Endothelial cell of umbilical vein (primary cell): ENCODE results near the gene FZD8. TPM values are rescaled to one million over a fixed set of nuclear protein-coding genes. Genes with fewer than 3 reads are reported as not detected.
A peak's percentile ranks its signal among the peaks of the same experiment; 100 is the strongest.

Source experiments
- BruUV-seq: library from RNA; stranded (reverse); fragments of 400-500 nt; replicated peaks from 2 replicates; lab custom pipeline; 2021; lab: Mats Ljungman, UMichigan
- CTCF ChIA-PET: fragments of 300-600, 350-600 bp; sonication (Branson Sonifier 250); formaldehyde crosslinking; loops from one replicate; lab custom pipeline; 2021; ENCODE audit warnings: antibody characterized with exemption, inconsistent platforms; lab: Charles Lee
- POLR2A ChIA-PET: fragments of 300-600, 350-600 bp; sonication (Branson Sonifier 250); formaldehyde crosslinking; loops from one replicate; lab custom pipeline; 2021; ENCODE audit warnings: antibody characterized with exemption, inconsistent platforms; lab: Charles Lee
- DNase-seq: peaks from one replicate; pipeline ENCODE4 v3.0.0-alpha.2; 2011; ENCODE audit warnings: low read depth, low spot score
- FAIRE-seq: peaks from 2 replicates; lab custom pipeline; 2011; peaks lifted over from hg19 to GRCh38; lab: Jason Lieb, UNC
- H2AFZ ChIP-seq: 2 replicates; pipeline ENCODE4 v1.6.0; 2012; ENCODE audit warnings: low read depth, low read length, control low read depth, inconsistent platforms
- H3K27ac ChIP-seq: 2 replicates; pipeline ENCODE4 v1.5.1; 2011; ENCODE audit warnings: low read depth, mild to moderate bottlenecking, control low read depth, low read length, moderate library complexity; ENCODE audit not compliant: insufficient read depth
- H3K27me3 ChIP-seq, 2 experiments: 2 replicates each; pipeline versions ENCODE4 v1.6.0 to v1.6.1; 2011; ENCODE audit warnings: low read length in 2 of 2, mixed read lengths in 1 of 2; ENCODE audit not compliant: control insufficient read depth in 2 of 2, insufficient read depth in 2 of 2
- H3K36me3 ChIP-seq, 2 experiments: 2 replicates in 1 of 2; 3 replicates in 1 of 2; pipeline ENCODE4 v1.5.1; 2011; ENCODE audit warnings: low read length in 2 of 2, mild to moderate bottlenecking in 1 of 2, moderate library complexity in 1 of 2; ENCODE audit not compliant: control insufficient read depth in 2 of 2, insufficient read depth in 2 of 2; ENCODE audit errors: extremely low read depth in 1 of 2
- H3K4me1 ChIP-seq: 3 replicates; pipeline ENCODE4 v1.5.1; 2011; ENCODE audit warnings: mild to moderate bottlenecking, low read length; ENCODE audit not compliant: control insufficient read depth, insufficient read depth; ENCODE audit errors: extremely low read depth
- H3K4me2 ChIP-seq: 2 replicates; pipeline ENCODE4 v1.6.1; 2011; ENCODE audit warnings: low read length, control low read depth, mixed read lengths; ENCODE audit not compliant: insufficient read depth
- H3K4me3 ChIP-seq, 3 experiments: fragments of 200-600 bp in 1 of 3; sonication (generic), shearing (Covaris generic) in 1 of 3; replicated peaks in 1 of 3; 2 replicates each; pipeline ENCODE4 v1.5.1; 2011 to 2016; ENCODE audit warnings: control low read depth in 3 of 3, low read length in 3 of 3, mild to moderate bottlenecking in 2 of 3, inconsistent platforms in 1 of 3, low read depth in 1 of 3, moderate library complexity in 1 of 3; ENCODE audit not compliant: insufficient read depth in 1 of 3
- H3K79me2 ChIP-seq: 2 replicates; pipeline ENCODE4 v1.6.0; 2012; ENCODE audit warnings: low read length, inconsistent platforms; ENCODE audit not compliant: control insufficient read depth, insufficient read depth
- H3K9ac ChIP-seq: replicated peaks from 2 replicates; pipeline ENCODE3; 2011; ENCODE audit warnings: low read length, control low read depth; ENCODE audit not compliant: insufficient read depth; ENCODE audit errors: extremely low read depth
- H3K9me1 ChIP-seq: replicated peaks from 3 replicates; pipeline ENCODE4 v1.6.0; 2011; ENCODE audit warnings: mild to moderate bottlenecking, low read length; ENCODE audit not compliant: control insufficient read depth, insufficient read depth; ENCODE audit errors: extremely low read depth
- H3K9me3 ChIP-seq: replicated peaks from 2 replicates; pipeline ENCODE4 v1.5.1; 2012; ENCODE audit warnings: low read length, inconsistent platforms; ENCODE audit not compliant: control insufficient read depth, insufficient read depth
- H4K20me1 ChIP-seq: replicated peaks from 2 replicates; pipeline ENCODE3; 2011; ENCODE audit warnings: mild to moderate bottlenecking, low read length; ENCODE audit not compliant: control insufficient read depth, insufficient read depth; ENCODE audit errors: extremely low read depth
- CTCF ChIP-seq, 2 donors: IDR thresholded peaks; 1 replicate in 1 of 2; 2 replicates in 1 of 2; pipeline ENCODE4 v1.5.1; 2011; ENCODE audit warnings: low read length in 2 of 2, mild to moderate bottlenecking in 2 of 2, moderate library complexity in 2 of 2, control low read depth in 1 of 2, inconsistent platforms in 1 of 2, low read depth in 1 of 2; ENCODE audit not compliant: insufficient read depth in 1 of 2; ENCODE audit errors: extremely low read depth in 1 of 2
- EZH2 ChIP-seq: IDR thresholded peaks from 2 replicates; pipeline ENCODE4 v1.6.1; 2012; ENCODE audit warnings: borderline replicate concordance, low read depth, mild to moderate bottlenecking, moderate library complexity, low read length, inconsistent platforms; ENCODE audit not compliant: severe bottlenecking
- FOS ChIP-seq: IDR thresholded peaks from 2 replicates; pipeline ENCODE4 v1.6.1; 2011; ENCODE audit warnings: mild to moderate bottlenecking, low read length, moderate library complexity, borderline replicate concordance; ENCODE audit not compliant: insufficient read depth
- MYC ChIP-seq: IDR thresholded peaks from one replicate; pipeline ENCODE4 v1.6.1; 2011; ENCODE audit warnings: mild to moderate bottlenecking, low read depth, low read length
- POLR2A ChIP-seq: IDR thresholded peaks from 2 replicates; pipeline ENCODE4 v1.6.1; 2012; ENCODE audit warnings: low read depth, mild to moderate bottlenecking, control low read depth, low read length
- dilution Hi-C: fragments of 300-500 bp; cut with MboI; formaldehyde crosslinking; loops from one replicate; pipeline ENCODE4 v1.15.0; 2019; ENCODE audit warnings: low sequenced_read_pairs; ENCODE audit not compliant: extremely low pct_ligation_motif_present
- intact Hi-C: fragments of 100-400 bp; cut with micrococcal nuclease; formaldehyde crosslinking; loops from one replicate; pipeline ENCODE4 v1.10.0; 2022
- polyA plus RNA-seq, 4 experiments: library from polyadenylated mRNA; depleted of rRNA in 3 of 4; stranded (reverse) in 3 of 4; unstranded in 1 of 4; fragments of >200 nt; gene quantifications; 2 replicates each; pipeline versions ENCODE4 v1.2.1 to v1.2.3, GENCODE V29; 2011 to 2012; ENCODE audit warnings: missing spikeins in 1 of 4
- total RNA-seq: library from RNA; stranded (reverse); gene quantifications from 2 replicates; pipeline ENCODE4 v1.2.3, GENCODE V29; 2021
- TF ChIP-seq, protein P1 (sequence below): IDR thresholded peaks from 2 replicates; pipeline ENCODE4 v1.6.1; 2011; ENCODE audit not compliant: insufficient read depth, insufficient read length

FZD8 gene
- total and polyA plus RNA-seq, 2 donors (not counting 3 experiments of a cell fraction or from before 2014, with no cell fraction given) = 6.2 to 11.1 TPM

DNA sequence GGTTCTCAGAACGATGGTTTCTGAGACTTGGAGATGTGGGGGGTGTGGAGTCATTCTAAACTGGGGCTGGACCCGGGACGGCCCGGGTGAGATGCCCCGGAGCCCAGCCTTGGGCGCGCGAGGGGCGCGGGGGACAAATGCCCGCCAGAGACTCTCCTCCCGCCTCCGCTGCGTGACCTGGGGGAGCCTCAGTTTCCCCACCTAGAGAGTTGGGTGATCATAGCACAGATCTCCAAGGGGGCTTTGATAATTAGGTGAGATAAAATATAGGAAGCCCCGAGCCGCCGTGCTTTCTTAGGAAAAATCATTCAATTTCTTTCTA lies 658 bp upstream of the FZD8 start:
- Histone ChIP-seq H3K9ac (peak overlapping the region; percentile 27), H3K4me3 (peak overlapping the region; percentile 58 to 74 (median 72)), H3K4me2 (peak overlapping the region; percentile 97), H4K20me1 (no peaks in the 10 kb centered on the region), H3K79me2 (peaks cover 3% of the 10 kb centered on the region), H3K27me3 (peaks cover 2 to 22% of the 10 kb centered on the region in 2 experiments), H3K4me1 (peaks cover 35% of the 10 kb centered on the region), H3K9me1 (no peaks in the 10 kb centered on the region), H2AFZ (peak overlapping the region; percentile 92), H3K9me3 (no peaks in the 10 kb centered on the region), H3K36me3 (no peaks in the 10 kb centered on the region), H3K27ac (no peak overlapping the region)
- DNase-seq (no peak), FAIRE-seq (no peak)
- BruUV-seq = no TSS peak
- TF ChIP-seq FOS (no peak), MYC (no peak), CTCF (IDR thresholded peaks at IDR 0.05; ENCODE audit: extremely low read depth in 1 of 2, insufficient read depth in 1 of 2, low read depth in 1 of 2, low read length in 2 of 2) (no peak), EZH2 (no peak), POLR2A (no peak)
- TF ChIP-seq, protein P1, sequence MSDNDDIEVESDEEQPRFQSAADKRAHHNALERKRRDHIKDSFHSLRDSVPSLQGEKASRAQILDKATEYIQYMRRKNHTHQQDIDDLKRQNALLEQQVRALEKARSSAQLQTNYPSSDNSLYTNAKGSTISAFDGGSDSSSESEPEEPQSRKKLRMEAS = no peak
- ChIA-PET POLR2A (no interaction called here), CTCF (no interaction called here)
- intact Hi-C loops (loop anchor here (1.0 to 5.0 kb wide), 8 partner anchors 248 to 965 kb away; no protein-coding TSS in a partner anchor), dilution Hi-C loops (no loop called here)
